ENCODE data around the gene SORL1-AS1.
"Not testable (repeated sequence)": the region's sequence is repeated elsewhere in the genome, so short reads cannot be mapped to it uniquely, and the experiment has no call there.

The SORL1-AS1 gene

GRCh38 chr11:121412711-121413415 lies 39.9 kb downstream of the SORL1-AS1 start:
- in situ Hi-C loops (cut with MboI; ENCODE audit: low pct_unique_long_range_greater_than_20kb, low sequenced_read_pairs) = no loop called here
- DNase-seq = no peak

- DNase-seq = no peak
- in situ Hi-C loops (cut with MboI; ENCODE audit: low pct_unique_long_range_greater_than_20kb, low sequenced_read_pairs) = no loop called here
Measured at GRCh38 chr11:121412000-121412587, 40.7 kb downstream of the SORL1-AS1 start.

GRCh38 chr11:121411330-121411729 lies 41.4 kb downstream of the SORL1-AS1 start:
- in situ Hi-C loops (cut with MboI; ENCODE audit: low pct_unique_long_range_greater_than_20kb, low sequenced_read_pairs); DNase-seq: not testable (repeated sequence)

GRCh38 chr11:121410041-121410440 lies 42.7 kb downstream of the SORL1-AS1 start:
- DNase-seq; in situ Hi-C loops (cut with MboI; ENCODE audit: low pct_unique_long_range_greater_than_20kb, low sequenced_read_pairs): not testable (repeated sequence)

- in situ Hi-C loops (cut with MboI; ENCODE audit: low pct_unique_long_range_greater_than_20kb, low sequenced_read_pairs) = no loop called here
- DNase-seq = no peak
Measured at GRCh38 chr11:121408830-121409229, 43.9 kb downstream of the SORL1-AS1 start.

- in situ Hi-C loops (cut with MboI; ENCODE audit: low pct_unique_long_range_greater_than_20kb, low sequenced_read_pairs) = no loop called here
- no peak for DNase-seq
Measured at GRCh38 chr11:121406291-121406690, 46.5 kb downstream of the SORL1-AS1 start.

- in situ Hi-C loops (cut with MboI; ENCODE audit: low pct_unique_long_range_greater_than_20kb, low sequenced_read_pairs) = no loop called here
- DNase-seq = no peak
Measured at GRCh38 chr11:121405646-121406045, 47.1 kb downstream of the SORL1-AS1 start.

GRCh38 chr11:121394785-121395184 lies 58.0 kb downstream of the SORL1-AS1 start:
- in situ Hi-C loops (cut with MboI; ENCODE audit: low pct_unique_long_range_greater_than_20kb, low sequenced_read_pairs) = no loop called here
- no peak for DNase-seq

GRCh38 chr11:121393855-121394254 lies 58.9 kb downstream of the SORL1-AS1 start:
- in situ Hi-C loops (cut with MboI; ENCODE audit: low pct_unique_long_range_greater_than_20kb, low sequenced_read_pairs) = no loop called here
- peak; percentile 42 for DNase-seq

- no peak for DNase-seq
- in situ Hi-C loops (cut with MboI; ENCODE audit: low pct_unique_long_range_greater_than_20kb, low sequenced_read_pairs) = no loop called here
Measured at GRCh38 chr11:121391914-121392313, 60.9 kb downstream of the SORL1-AS1 start.

GRCh38 chr11:121389651-121390050 lies 63.1 kb downstream of the SORL1-AS1 start:
- DNase-seq = no peak
- in situ Hi-C loops (cut with MboI; ENCODE audit: low pct_unique_long_range_greater_than_20kb, low sequenced_read_pairs) = no loop called here

Measured in KBM-7 (cell line).